NOMO-1 treated with dmso at 0.1 percent for 144 hours (cell line): ENCODE results near the gene HNMT.
A peak's percentile ranks its signal among the peaks of the same experiment; 100 is the strongest.
"Not testable (repeated sequence)": the region's sequence is repeated elsewhere in the genome, so short reads cannot be mapped to it uniquely, and the experiment has no call there.

Experiments
- DNase-seq: peaks from one replicate; lab custom pipeline; 2025; ENCODE audit not compliant: unreplicated experiment; lab: John Stamatoyannopoulos, UW

Gene HNMT

DNA sequence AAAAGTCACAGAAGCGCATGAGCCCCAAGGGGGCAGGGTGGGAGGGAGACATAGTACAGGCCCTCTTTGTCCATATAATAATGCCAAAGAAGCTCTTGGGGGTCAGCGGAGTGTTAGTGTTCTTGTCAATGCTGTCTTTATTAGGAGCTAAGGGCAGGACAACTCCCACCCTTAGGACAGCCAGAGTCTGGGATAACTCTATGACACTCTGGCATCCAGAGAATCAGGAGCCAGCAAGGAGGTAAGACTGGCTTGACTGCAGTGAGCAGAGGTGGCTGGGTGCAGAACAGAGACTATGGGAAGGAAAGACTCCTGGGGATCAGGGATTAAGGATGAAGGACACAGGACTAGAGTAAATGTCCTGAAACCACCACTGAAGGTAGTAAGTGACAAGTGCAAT is 19.0 kb upstream of the HNMT start:
- DNase-seq: no peak

DNA sequence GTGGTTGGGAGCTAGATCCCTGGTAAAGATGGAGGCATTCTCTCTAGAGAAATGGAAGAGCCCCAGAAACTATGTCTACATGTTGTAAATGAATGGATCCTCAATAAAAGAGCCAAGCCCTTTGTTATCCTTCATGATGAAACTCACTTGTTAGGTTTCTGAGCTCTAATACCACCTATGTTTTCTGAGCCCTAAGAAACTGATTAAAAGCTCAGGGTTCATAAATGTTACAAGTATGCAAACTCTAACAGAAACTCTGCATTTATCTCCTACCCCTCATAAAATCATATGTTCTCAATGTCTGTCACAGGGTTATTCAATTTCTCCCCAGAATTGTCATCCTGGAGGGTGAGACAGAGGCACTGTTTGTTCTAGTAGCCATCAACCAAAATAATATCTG is 18.0 kb upstream of the HNMT start:
- no peak for DNase-seq

- DNase-seq: no peak
Observed at GRCh38 chr2:137947032-137947727, 17.1 kb upstream of the HNMT start.

GRCh38 chr2:137947728-137948336 is 16.4 kb upstream of the HNMT start:
- DNase-seq: no peak

DNA sequence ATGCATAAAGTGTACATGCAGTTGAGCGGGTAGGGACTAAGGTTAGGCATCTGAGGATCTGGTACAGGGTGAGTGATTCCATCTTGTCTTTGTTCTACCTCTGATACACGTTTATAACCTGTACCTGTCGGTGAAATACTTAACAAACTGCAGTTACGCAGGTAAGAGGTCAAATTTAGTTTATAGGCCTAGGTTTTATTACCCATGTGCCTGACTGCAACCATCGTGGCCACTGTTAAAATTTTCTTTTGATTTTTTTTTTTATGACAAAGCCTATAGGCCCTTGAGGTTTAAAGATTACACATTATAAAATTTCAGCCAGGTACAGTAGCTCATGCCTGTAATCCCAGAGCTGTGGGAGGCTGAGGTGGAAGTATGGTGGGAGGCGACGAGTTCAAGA is 15.4 kb upstream of the HNMT start:
- DNase-seq: no peak

GRCh38 chr2:137950238-137950637 is 14.0 kb upstream of the HNMT start:
- DNase-seq: no peak

GRCh38 chr2:137951586-137951985 is 12.7 kb upstream of the HNMT start:
- DNase-seq: no peak

DNA sequence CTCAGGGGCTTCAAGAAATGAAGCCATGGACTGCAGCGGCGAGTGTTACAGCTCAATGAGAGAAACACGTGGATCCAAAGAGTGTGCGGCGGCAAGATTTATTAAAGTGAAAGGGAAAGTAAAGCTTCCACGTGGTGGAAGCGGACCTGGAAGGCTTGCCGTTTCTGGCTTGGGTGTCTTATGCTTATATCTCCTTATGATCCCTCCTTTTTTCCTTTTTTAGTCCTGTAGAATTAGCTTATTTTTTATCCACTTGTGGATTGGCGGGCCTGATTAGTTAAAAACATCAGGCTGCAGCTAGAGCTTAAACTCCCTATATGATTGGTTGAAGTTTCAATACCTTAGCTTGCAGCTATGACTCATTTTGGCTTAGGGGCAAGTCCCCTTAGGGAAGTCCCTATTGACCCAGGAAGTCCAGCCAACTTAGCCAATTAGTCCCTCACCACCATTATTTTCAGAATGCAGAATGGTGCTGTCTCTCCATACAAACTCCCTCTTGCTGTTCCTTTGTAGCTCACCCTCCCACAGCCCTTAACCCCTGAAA is 11.6 kb upstream of the HNMT start:
- no peak for DNase-seq

DNA sequence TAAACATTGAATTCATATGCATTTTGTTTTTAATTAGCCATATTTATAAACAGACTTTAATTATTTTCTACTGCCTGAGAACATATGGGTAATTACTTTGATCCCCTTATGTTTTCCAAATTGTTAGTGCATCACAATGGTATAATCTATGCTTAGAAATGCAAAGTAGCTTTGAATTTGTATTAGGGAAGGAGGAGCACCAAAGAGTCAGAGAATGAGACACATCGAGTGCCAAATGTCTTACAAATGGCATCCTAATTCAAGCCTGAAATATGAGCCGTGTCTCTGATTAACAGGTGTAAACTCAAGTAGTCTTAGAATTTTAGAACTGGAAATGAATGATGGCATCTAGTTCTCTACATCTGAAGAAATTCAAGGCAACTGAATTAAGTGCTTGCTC is 8.7 kb upstream of the HNMT start:
- no peak for DNase-seq

- DNase-seq: no peak
Observed at GRCh38 chr2:137957033-137957432, 7.2 kb upstream of the HNMT start.

- DNase-seq: no peak
Observed at GRCh38 chr2:137959166-137959565, 5.1 kb upstream of the HNMT start.

DNA sequence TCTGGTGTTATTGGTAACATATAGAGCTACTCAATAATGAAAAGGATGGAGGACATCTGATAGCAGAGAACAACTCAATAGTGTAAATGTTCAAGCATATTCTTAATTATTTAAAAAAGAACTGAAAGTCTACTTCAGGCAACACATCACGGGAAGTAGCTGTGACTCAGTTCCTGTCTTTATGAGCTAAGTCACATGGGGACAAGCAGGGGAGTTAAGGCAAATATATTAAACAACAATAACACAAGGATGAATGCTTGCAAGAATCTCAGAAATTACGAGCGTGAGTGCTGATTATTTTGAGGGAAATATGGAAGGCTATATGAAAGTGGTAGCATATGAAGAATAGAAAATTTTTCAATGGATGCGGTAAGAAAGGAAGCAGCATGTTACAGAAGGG is 4.0 kb upstream of the HNMT start:
- DNase-seq: no peak

- no peak for DNase-seq
Observed at GRCh38 chr2:137961602-137962001, 2.7 kb upstream of the HNMT start.

- DNase-seq: no peak
Observed at GRCh38 chr2:137963535-137964065, 673 bp upstream of the HNMT start.

- no peak for DNase-seq
Observed at GRCh38 chr2:137964859-137965459, 686 bp downstream of the HNMT start.

- DNase-seq: no peak
Observed at GRCh38 chr2:137966043-137966442, 1.8 kb downstream of the HNMT start.

DNA sequence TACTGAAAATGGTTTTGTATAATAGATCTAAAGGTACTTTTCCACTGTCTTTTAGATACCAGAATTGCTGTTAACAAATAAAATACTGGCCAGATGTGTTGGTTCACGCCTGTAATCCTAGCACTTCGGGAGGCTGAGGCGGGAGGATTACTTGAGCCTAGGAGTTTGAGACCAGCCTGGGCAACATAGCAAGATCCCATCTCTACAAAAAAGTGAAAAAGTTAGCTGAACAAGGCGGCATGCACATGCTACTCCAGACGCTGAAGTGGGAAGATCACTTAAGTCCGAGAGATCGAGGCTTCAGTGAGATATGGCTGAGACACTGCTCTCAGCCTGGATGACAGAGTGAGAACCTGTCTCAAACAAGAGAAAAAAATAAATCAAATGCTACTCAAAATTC is 2.8 kb downstream of the HNMT start:
- no peak for DNase-seq

DNA sequence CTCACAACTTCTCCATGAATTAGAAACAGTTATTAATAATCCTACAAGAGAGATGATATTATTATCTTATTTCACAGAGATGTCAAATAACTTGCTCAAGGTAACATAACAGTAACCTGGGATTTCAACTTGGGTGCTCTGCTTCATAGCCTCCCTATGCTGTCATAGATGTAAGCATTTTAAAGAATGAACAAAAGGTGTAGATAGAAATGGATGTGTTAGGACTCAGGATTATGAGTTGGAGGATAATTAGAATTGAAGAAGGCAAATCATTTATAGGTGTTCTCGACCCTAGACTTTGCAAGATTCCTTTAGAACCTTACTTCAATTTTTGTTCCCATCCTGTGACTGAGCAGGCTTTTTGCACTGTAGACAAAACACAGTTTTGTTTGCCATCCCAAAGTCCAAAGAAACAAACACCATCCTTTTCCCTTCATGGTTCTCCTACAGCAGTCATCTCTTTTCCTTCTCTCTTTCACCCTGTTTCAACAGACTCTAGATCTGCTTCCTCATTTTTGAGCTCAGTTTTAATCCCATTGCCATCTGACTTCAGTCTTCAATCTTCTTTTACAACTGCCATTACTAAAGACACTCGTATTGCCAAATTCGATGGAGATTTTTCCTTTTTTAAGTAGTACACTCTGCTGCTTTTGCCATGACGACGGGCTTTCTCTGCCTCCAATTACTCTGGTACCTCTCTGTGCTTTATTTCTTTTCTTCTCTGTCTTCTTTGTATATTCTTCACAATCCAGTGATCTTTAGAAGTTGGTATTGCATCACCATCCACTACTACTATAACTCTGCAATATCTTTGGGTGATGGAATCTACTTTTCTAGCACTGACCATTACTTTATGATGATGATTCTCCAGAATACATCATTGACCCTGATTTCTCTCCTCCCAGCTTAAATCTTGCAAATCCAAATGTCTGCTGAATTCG is 4.5 kb downstream of the HNMT start:
- peak; percentile 58 for DNase-seq

DNA sequence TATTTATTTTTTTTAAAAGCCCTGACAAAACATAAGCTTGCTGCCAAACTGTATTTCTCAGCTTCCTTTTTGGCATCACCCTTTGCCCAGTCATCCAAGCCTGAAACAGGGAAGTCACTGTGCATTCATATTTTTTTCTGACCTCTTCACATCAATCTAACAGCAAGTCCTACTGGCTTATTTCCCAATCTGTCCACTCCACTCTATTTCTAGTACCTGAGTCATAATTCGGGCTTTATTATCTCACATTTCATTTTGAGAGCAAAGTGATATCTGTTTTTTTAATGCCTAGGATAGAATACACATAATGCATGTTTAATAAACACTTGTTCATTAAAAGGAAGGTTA is 5.1 kb downstream of the HNMT start:
- peak; percentile 79 for DNase-seq

DNA sequence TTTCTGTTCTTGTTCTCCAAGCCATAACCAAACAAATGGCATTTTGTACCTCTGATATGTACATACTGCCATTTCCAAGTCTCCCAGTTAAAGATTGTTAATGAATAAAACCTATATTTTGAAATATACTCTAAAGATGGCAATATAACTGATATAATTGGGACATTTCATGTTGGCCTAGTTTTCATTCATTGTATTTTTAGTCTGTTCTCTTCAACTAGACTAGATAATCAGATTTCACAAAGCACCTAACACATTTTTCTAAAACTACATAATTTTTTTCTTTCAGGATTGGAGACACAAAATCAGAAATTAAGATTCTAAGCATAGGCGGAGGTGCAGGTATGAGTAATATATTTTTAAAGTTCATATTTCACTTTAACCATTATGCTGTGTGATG is 5.6 kb downstream of the HNMT start:
- no peak for DNase-seq

- not testable (repeated sequence) for DNase-seq
Observed at GRCh38 chr2:137971259-137971658, 7.0 kb downstream of the HNMT start.
